Measurements from ENCODE around the gene METTL27.

DNA sequence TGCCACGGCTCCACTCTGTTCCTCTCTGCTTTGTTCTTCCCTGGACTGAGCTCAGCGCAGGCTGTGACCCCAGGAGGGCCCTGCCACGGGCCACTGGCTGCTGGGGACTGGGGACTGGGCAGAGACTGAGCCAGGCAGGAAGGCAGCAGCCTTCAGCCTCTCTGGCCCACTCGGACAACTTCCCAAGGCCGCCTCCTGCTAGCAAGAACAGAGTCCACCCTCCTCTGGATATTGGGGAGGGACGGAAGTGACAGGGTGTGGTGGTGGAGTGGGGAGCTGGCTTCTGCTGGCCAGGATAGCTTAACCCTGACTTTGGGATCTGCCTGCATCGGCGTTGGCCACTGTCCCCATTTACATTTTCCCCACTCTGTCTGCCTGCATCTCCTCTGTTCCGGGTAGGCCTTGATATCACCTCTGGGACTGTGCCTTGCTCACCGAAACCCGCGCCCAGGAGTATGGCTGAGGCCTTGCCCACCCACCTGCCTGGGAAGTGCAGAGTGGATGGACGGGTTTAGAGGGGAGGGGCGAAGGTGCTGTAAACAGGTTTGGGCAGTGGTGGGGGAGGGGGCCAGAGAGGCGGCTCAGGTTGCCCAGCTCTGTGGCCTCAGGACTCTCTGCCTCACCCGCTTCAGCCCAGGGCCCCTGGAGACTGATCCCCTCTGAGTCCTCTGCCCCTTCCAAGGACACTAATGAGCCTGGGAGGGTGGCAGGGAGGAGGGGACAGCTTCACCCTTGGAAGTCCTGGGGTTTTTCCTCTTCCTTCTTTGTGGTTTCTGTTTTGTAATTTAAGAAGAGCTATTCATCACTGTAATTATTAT lies 10.3 kb downstream of the METTL27 start:
- TF ChIP-seq POLR2AphosphoS5 (IDR thresholded peaks at IDR 0.05; ENCODE audit: low read depth, low read length) (no peak), SIN3A (IDR thresholded peaks at IDR 0.05; ENCODE audit: borderline replicate concordance, insufficient read depth, low read length) (no peak), TAF1 (IDR thresholded peaks at IDR 0.05; ENCODE audit: borderline replicate concordance, insufficient read depth, low read length) (no peak)
- TF ChIP-seq, protein P1, sequence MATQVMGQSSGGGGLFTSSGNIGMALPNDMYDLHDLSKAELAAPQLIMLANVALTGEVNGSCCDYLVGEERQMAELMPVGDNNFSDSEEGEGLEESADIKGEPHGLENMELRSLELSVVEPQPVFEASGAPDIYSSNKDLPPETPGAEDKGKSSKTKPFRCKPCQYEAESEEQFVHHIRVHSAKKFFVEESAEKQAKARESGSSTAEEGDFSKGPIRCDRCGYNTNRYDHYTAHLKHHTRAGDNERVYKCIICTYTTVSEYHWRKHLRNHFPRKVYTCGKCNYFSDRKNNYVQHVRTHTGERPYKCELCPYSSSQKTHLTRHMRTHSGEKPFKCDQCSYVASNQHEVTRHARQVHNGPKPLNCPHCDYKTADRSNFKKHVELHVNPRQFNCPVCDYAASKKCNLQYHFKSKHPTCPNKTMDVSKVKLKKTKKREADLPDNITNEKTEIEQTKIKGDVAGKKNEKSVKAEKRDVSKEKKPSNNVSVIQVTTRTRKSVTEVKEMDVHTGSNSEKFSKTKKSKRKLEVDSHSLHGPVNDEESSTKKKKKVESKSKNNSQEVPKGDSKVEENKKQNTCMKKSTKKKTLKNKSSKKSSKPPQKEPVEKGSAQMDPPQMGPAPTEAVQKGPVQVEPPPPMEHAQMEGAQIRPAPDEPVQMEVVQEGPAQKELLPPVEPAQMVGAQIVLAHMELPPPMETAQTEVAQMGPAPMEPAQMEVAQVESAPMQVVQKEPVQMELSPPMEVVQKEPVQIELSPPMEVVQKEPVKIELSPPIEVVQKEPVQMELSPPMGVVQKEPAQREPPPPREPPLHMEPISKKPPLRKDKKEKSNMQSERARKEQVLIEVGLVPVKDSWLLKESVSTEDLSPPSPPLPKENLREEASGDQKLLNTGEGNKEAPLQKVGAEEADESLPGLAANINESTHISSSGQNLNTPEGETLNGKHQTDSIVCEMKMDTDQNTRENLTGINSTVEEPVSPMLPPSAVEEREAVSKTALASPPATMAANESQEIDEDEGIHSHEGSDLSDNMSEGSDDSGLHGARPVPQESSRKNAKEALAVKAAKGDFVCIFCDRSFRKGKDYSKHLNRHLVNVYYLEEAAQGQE (IDR thresholded peaks at IDR 0.05; ENCODE audit: insufficient read depth in 1 of 2, low read depth in 2 of 2, low read length in 2 of 2), result no peak
